Upper lobe of right lung (tissue), 1 donor: ENCODE measurements around the gene RAPGEF2. TPM values are rescaled to one million over a fixed set of nuclear protein-coding genes. Genes with fewer than 3 reads are reported as not detected.
"Not testable (repeated sequence)": the region's sequence is repeated elsewhere in the genome, so short reads cannot be mapped to it uniquely, and the experiment has no call there.

Source experiments
- ATAC-seq: fragments of 200-7000 bp; cut with Tn5 transposase; one replicate; pipeline ENCODE4 v1.9.1; 2020; ENCODE audit warnings: mild to moderate bottlenecking, moderate library complexity
- DNase-seq: peaks from one replicate; pipeline ENCODE4 v3.0.0-alpha.2; 2020
- H3K27ac ChIP-seq: fragments of 200-600 bp; one replicate; pipeline ENCODE4 v1.8.0; 2022
- H3K27me3 ChIP-seq: fragments of 200-600 bp; one replicate; pipeline ENCODE4 v1.8.0; 2022; ENCODE audit warnings: mild to moderate bottlenecking
- H3K36me3 ChIP-seq: fragments of 200-600 bp; one replicate; pipeline ENCODE4 v1.8.0; 2022
- H3K4me1 ChIP-seq: fragments of 200-600 bp; one replicate; pipeline ENCODE4 v1.8.0; 2022
- H3K4me3 ChIP-seq: fragments of 200-600 bp; one replicate; pipeline ENCODE4 v1.8.0; 2022; ENCODE audit warnings: mild to moderate bottlenecking
- H3K9me3 ChIP-seq: fragments of 200-600 bp; one replicate; pipeline ENCODE4 v1.8.0; 2022
- intact Hi-C: fragments of 100-400 bp; cut with DNase I; formaldehyde crosslinking; loops from one replicate; pipeline ENCODE4 v1.11.0; 2022
- total RNA-seq: library from RNA; stranded (reverse); fragmentation: NEBNext Ultra II Directional; extraction: Animal tissue kit (Norgen Biotek cat#: 25700); gene quantifications from one replicate; pipeline ENCODE4 v1.2.1, GENCODE V29; 2021
- TF ChIP-seq, protein P1 (sequence below): fragments of 200-600 bp; IDR thresholded peaks from one replicate; pipeline ENCODE4 v1.8.0; 2022; ENCODE audit warnings: antibody characterized with exemption
- donor health status: DM: no; HTN: yes; CAD: no; lungs with severe emphysema.

The RAPGEF2 gene
- total RNA-seq, 1 donor from 2014 or later, result 61.3 TPM

DNA sequence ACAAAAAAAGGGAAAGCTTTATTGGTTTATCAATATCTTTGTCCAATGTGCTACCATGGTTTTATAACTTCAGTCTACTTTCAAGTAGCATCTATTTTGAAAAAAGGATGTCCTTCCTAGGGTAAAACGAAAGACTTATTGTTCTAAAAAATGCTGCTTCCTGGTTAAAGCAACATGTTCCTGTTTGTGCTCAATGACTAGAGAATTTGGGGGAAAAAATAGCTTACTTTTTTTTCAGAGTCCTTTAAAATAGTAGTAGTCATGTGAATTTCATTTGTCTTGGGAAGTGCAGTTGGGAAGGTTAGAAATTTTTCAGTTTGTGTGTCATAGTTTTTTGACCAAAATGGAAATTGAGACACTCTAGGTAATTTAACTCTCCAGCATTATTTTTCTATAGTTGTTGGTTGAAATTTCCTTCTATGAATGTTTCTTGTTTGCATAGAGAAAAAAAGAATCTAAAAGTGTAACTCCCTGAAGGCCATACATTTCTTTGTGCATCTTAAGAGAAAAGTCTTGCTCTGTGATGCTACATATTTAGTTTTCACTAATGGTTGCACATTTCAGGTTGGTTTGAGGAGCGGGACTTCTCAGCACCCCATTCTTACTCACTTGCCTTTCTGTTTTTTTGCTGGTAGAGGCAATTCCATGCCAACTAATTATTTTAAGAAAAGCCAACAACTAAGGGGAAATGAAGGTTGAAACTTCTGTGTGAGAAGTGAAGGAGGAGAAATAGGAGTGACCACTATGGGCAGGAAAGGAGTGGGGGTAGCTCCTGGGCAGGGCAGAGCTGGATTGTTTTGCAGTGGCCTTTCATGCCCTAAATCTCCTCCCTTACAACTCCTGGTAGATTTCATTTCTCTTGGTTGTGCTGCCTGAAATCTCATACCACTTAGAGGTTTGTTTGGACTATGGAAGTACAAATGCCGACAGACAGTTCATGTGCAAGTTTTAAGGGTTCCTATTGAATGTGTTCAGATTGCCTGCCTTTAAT is 76.4 kb downstream of the RAPGEF2 start:
- DNase-seq (no peak), ATAC-seq (peak; percentile 28)
- H3K36me3 ChIP-seq, result no peaks in the 10 kb centered on the region
- peak overlapping the region; percentile 4 for H3K4me3 ChIP-seq
- H3K4me1 ChIP-seq, result peaks cover 55% of the 10 kb centered on the region
- no peak overlapping the region for H3K27ac ChIP-seq
- no peaks in the 10 kb centered on the region for H3K27me3 ChIP-seq
- H3K9me3 ChIP-seq, result no peaks in the 10 kb centered on the region
- intact Hi-C loops, result no loop called here
- TF ChIP-seq, protein P1, sequence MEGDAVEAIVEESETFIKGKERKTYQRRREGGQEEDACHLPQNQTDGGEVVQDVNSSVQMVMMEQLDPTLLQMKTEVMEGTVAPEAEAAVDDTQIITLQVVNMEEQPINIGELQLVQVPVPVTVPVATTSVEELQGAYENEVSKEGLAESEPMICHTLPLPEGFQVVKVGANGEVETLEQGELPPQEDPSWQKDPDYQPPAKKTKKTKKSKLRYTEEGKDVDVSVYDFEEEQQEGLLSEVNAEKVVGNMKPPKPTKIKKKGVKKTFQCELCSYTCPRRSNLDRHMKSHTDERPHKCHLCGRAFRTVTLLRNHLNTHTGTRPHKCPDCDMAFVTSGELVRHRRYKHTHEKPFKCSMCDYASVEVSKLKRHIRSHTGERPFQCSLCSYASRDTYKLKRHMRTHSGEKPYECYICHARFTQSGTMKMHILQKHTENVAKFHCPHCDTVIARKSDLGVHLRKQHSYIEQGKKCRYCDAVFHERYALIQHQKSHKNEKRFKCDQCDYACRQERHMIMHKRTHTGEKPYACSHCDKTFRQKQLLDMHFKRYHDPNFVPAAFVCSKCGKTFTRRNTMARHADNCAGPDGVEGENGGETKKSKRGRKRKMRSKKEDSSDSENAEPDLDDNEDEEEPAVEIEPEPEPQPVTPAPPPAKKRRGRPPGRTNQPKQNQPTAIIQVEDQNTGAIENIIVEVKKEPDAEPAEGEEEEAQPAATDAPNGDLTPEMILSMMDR, result no peak

DNA sequence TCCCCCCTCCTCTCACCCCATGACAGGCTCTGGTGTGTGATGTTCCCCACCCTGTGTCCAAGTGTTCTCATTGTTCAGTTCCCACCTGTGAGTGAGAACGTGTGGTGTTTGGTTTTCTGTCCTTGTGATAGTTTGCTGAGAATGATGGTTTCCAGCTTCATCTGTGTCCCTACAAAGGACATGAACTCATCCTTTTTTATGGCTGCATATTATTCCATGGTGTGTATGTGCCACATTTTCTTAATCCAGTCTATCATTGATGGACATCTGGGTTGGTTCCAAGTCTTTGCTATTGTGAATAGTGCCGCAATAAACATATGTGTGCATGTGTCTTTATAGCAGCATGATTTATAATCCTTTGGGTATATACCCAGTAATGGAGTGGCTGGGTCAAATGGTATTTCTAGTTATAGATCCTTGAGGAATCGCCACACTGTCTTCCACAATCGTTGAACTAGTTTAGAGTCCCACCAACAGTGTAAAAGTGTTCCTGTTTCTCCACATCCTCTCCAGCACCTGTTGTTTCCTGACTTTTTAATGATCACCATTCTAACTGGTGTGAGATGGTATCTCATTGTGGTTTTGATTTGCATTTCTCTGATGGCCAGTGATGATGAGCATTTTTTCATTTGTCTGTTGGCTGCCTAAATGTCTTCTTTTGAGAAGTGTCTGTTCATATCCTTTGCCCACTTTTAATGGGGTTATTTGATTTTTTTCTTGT is 81.2 kb downstream of the RAPGEF2 start:
- H3K36me3 ChIP-seq, DNase-seq, H3K27ac ChIP-seq, H3K4me3 ChIP-seq, intact Hi-C loops, H3K9me3 ChIP-seq, ATAC-seq, H3K27me3 ChIP-seq: not testable (repeated sequence)
- peaks cover 15% of the 10 kb centered on the region for H3K4me1 ChIP-seq

DNA sequence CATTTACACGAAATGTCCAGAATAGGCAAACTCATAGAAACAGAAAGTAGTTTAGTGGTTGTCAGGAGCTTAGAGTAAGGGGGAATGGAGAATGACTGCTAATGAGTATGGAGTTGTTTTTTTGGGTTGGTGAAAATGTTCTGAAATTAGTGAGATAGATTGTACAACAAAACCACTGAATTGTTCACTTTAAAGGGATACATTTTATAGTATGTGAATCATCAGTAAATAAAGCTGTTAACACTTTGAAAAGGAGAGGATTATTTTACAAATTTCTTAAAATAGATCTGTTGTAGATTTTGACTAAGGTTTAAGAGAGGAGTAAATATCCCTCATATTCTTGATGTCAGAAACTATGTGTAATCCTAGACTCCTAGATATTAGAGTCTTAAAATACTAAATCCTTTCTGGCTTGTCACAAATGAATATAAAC is 82.7 kb downstream of the RAPGEF2 start:
- no peaks in the 10 kb centered on the region for H3K27me3 ChIP-seq
- no peak overlapping the region for H3K27ac ChIP-seq
- H3K36me3 ChIP-seq, result no peaks in the 10 kb centered on the region
- no peak for DNase-seq
- H3K4me1 ChIP-seq, result no peaks in the 10 kb centered on the region
- TF ChIP-seq, protein P1, result no peak
- H3K4me3 ChIP-seq, result no peak overlapping the region
- H3K9me3 ChIP-seq, result no peaks in the 10 kb centered on the region
- ATAC-seq, result no peak
- intact Hi-C loops, result no loop called here

DNA sequence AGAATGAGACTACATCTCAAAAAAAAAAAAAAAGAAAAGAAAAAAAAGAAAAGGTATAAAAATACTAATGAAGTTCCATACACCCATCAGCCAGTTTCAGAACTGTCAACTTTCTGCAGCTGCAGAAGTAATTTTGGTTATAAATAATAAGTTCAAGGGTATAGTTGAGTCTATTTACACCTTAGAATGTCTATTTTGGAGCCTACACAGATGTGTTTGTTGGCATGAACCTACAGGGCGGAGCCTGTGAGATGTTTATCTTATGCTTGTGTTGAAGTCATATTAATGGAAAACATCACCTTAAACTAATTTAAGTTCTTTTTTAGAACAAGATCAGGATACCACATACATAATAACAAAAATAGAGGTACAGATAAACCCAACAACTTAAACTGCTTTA is 85.8 kb downstream of the RAPGEF2 start:
- peaks cover 10% of the 10 kb centered on the region for H3K4me1 ChIP-seq

DNA sequence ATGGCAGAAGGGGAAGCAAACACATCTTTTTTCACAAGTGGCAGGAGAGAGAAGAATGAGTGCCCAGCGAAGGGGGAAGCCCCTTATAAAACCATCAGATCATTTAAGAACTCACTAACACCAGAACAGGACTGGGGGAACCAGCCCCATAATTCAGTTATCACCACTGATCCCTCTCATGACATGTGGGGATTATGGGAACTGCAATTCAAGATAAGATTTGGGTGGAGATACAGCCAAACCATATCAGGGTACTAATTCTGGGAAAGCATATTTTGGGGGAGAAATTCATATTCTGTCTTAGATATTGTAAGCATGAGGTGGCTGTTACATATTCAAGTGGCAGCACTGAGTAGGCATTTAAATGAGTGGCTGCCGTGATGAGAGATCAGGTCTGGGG is 87.8 kb downstream of the RAPGEF2 start:
- intact Hi-C loops, result no loop called here
- Histone ChIP-seq H3K9me3 (no peaks in the 10 kb centered on the region), H3K4me1 (peaks cover 10% of the 10 kb centered on the region), H3K27me3 (no peaks in the 10 kb centered on the region), H3K36me3 (no peaks in the 10 kb centered on the region), H3K4me3 (no peak overlapping the region), H3K27ac (no peak overlapping the region)
- DNase-seq, result no peak
- TF ChIP-seq, protein P1, result no peak
- ATAC-seq, result no peak

More for the DNA sequence above, 85.8 kb downstream of the RAPGEF2 start:
- Histone ChIP-seq H3K36me3 (no peaks in the 10 kb centered on the region), H3K27me3 (no peaks in the 10 kb centered on the region), H3K4me3 (no peak overlapping the region), H3K9me3 (no peaks in the 10 kb centered on the region), H3K27ac (no peak overlapping the region)
- intact Hi-C loops, result no loop called here
- ATAC-seq (no peak), DNase-seq (no peak)
- TF ChIP-seq, protein P1, result no peak

DNA sequence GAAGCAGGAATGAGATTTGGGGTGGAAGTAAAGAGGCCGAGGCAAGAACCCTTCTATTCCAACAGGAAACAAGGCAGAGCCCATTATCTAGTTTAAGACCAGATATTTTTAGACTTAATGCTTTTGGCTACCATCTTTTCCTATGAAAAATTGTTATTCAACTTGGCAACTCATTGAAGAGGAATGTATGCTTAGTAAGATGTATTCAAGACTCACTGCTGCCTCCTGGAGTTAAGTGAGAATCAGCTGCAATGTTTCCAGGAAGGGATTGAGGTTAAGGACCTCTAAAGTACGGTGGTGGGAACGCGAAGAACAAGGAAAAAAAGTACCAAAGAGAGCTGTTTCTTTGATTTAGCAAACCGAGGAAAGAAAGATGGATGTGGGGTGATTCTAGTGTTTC is 89.1 kb downstream of the RAPGEF2 start:
- no peak overlapping the region for H3K27ac ChIP-seq
- H3K9me3 ChIP-seq, result no peaks in the 10 kb centered on the region
- H3K4me3 ChIP-seq, result no peak overlapping the region
- DNase-seq (no peak), ATAC-seq (peak; percentile 77)
- H3K27me3 ChIP-seq, result no peaks in the 10 kb centered on the region
- TF ChIP-seq, protein P1, result peak; percentile 39
- intact Hi-C loops, result no loop called here
- H3K4me1 ChIP-seq, result peaks cover 10% of the 10 kb centered on the region
- no peaks in the 10 kb centered on the region for H3K36me3 ChIP-seq
